Gastroesophageal sphincter (tissue), 3 donors: ENCODE data around the gene EP300.

Experiments used
- POLR2A ChIP-seq, 2 donors: fragments of 450-650 bp; IDR thresholded peaks; one replicate each; pipeline ENCODE4 v1.6.1; 2017; ENCODE audit warnings: antibody characterized with exemption in 2 of 2, mild to moderate bottlenecking in 2 of 2, moderate library complexity in 1 of 2
- TF ChIP-seq, protein P1 (sequence below), 4 experiments: fragments of 200-600 bp in 2 of 4; fragments of 450-650 bp in 2 of 4; sonication (generic) in 1 of 4; IDR thresholded peaks; one replicate each; pipeline ENCODE4 v1.5.1; 2017 to 2019; ENCODE audit warnings: antibody characterized with exemption in 4 of 4, mild to moderate bottlenecking in 2 of 4, moderate library complexity in 2 of 4

DNA sequence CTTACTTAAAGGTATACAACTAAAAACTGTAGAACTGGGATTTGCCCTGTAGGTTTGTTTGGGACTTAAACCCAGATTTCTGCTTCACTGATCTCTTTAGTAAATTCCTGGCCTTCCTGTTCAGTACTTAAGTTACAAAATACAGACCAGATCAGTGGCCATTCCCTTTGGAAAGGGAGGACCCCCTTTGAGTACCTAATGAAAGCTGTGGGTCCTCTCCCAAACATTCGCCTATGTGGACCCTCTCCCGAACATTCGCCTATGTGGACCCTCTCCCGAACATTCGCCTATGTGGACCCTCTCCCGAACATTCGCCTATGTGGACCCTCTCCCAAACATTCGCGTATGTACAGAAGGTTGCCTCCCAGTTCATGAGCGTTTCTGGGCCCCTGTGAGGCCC lies 123.0 kb downstream of the EP300 start:
- TF ChIP-seq, protein P1, sequence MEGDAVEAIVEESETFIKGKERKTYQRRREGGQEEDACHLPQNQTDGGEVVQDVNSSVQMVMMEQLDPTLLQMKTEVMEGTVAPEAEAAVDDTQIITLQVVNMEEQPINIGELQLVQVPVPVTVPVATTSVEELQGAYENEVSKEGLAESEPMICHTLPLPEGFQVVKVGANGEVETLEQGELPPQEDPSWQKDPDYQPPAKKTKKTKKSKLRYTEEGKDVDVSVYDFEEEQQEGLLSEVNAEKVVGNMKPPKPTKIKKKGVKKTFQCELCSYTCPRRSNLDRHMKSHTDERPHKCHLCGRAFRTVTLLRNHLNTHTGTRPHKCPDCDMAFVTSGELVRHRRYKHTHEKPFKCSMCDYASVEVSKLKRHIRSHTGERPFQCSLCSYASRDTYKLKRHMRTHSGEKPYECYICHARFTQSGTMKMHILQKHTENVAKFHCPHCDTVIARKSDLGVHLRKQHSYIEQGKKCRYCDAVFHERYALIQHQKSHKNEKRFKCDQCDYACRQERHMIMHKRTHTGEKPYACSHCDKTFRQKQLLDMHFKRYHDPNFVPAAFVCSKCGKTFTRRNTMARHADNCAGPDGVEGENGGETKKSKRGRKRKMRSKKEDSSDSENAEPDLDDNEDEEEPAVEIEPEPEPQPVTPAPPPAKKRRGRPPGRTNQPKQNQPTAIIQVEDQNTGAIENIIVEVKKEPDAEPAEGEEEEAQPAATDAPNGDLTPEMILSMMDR (IDR thresholded peaks at IDR 0.05): no peak
- no peak for TF ChIP-seq POLR2A (IDR thresholded peaks at IDR 0.05)
